G401 (cell line): ENCODE results near the gene KCNK6. TPM values are rescaled to one million over a fixed set of nuclear protein-coding genes. Genes with fewer than 3 reads are reported as not detected.

Source experiments
- DNase-seq: peaks from one replicate; pipeline ENCODE4 v3.0.0-alpha.2; 2015; ENCODE audit warnings: low spot score
- in situ Hi-C: cut with HindIII; loops from 2 replicates; pipeline ENCODE4 v1.10.0; 2016; ENCODE audit warnings: low sequenced_read_pairs, mixed read lengths
- total RNA-seq: library from RNA; depleted of rRNA; stranded (reverse); fragments of >200 nt; shearing (Covaris generic); gene quantifications from 2 replicates; pipeline ENCODE4 v1.2.3, GENCODE V29; 2014; rRNA removed

KCNK6 gene
- 1.2 and 1.4 TPM in 2 replicates for total RNA-seq

DNA sequence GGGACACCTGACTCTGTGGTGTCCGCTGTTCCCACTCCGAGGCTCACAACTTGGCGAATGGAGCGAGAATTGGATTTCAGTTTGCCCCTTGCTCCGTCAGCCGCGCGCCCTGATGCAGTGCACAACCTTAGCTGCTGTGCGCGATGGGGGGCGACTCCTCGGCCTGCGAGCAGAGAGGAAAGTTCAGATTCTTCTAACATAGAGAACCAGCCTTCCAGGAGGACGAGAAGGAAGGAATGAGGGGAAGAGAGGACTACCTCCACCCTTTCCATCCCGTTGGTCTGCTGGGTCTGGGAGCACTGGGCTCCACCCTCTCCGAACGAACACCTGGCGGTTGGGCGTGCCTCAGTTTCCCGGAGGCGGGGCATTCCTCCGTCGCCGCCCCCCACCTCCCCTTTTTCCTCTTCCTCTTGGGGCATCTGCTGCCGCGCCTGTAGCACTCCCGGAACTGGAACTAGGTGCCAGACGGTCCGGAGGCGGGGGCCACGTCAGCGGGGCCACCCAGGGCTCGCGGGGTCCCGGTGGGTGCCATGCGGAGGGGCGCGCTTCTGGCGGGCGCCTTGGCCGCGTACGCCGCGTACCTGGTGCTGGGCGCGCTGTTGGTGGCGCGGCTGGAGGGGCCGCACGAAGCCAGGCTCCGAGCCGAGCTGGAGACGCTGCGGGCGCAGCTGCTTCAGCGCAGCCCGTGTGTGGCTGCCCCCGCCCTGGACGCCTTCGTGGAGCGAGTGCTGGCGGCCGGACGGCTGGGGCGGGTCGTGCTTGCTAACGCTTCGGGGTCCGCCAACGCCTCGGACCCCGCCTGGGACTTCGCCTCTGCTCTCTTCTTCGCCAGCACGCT, at the start of gene KCNK6:
KCNK6 (plus strand) TSS at position 425 of the 838 bp plus-strand sequence; CDS start at position 531, 106 bp downstream.
- DNase-seq, result no peak
- in situ Hi-C loops, result no loop called here

DNA sequence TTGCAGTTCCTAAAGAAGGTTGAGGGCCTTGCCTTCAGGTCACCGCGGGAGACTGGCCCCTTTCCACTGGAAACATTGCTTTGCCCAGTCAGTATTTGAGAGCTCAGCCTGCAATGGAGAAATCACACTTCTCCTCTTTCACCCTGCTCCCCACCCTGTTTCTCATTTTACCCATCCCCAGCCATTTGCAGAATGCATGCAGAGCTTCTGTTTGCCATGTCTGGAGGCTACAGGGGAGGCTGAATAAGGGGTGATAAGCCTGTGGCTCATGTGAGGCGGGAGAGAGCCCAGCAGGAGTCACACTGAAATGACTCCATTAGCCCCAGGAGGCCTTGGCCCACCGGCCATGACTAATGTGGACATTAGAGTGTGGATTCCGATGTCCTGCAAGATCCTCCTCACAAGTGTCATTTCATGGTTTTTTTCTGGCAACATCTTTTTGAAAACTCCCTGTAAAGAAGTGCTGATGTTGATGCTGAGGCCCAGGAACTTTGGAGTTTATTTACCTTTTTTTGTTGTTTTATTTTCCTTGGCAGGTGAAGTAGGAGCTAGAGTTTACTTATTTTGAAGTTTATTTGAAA, 49.0 kb upstream of the KCNK6 start:
- DNase-seq, result no peak
- in situ Hi-C loops, result no loop called here

DNA sequence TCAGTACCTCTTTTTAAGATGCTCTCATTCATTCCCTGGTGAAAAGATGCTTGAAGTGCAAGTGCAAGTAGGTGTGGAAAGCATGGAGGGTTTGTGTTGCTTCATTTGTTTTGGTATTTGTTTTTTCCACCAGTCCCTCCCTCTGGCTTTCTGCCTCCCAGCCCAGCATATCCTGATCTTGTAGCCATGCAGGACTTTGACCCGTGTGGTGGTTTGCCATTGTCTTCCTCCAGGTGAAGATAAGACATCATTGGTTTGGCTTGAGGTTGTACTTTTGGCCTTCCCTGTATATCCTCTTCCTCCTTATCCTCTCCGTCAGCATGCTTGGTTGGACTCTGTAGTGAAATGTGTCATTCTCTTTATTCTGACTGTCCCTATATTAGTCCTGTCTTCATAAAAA, 46.1 kb upstream of the KCNK6 start:
- DNase-seq, result no peak
- in situ Hi-C loops, result no loop called here

DNA sequence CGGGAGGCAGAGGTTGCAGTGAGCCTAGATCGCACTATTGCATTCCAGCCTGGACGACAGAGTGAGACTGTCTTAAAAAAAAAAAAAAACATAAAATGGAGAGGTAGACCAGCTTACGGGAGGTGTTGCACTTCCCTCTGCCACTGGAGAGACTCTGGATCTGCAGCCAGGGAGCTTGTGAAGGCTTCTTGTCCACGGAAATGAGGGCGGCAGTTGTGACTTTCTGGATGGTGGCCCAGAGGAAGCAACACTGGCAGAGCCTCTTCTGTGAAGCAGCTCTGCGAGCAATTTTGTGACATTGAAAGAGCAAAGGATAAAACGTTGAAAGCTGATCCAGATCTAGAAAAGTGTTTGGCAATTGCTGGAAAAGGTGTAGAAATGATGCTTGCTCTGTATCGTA, 44.9 kb upstream of the KCNK6 start:
- DNase-seq, result peak; percentile 60
- in situ Hi-C loops, result no loop called here

DNA sequence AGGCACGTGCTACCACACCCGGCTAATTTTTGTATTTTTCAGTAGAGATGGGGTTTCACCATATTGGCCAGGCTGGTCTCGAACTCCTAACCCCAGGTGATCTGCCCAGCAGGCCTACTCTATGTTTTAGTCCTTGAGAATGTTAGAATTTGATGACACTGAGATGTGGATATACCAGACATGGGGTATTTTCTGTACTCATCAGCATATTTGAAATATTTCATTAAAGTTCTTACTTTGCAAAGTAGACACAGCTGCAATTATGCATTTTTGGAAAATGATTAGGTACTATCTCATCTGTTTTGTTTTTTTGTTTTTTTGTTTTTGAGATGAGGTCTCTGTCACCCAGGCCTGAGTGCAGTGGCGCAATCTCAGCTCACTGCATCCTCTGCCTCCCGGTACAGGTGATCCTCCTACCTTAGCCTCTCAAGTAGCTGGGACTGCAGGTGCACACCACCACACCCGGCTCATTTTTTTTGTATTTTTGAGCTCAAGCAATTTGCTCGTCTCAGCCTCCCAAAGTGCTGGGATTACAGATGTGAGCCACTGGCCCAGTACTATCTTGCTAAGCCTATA, 42.6 kb upstream of the KCNK6 start:
- DNase-seq, result no peak
- in situ Hi-C loops, result no loop called here

DNA sequence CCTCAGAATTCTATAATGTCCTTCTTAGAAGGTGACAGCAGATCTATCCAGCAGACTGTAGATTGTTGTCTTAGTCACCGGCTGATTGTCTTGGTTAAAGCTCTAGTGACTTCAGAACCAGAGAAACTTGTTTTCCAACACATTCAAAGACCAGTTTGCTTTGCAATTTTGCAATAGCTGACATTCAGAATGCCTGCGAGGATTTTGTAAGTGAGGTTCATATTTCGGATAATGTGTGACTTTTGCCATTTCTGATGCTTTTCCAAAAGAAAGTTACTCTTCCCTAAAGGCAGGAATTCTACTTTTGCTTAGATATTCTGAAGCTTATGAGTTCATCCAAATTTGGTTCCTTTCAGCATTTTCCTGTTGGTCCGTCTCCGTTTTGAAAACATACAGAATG, 42.1 kb upstream of the KCNK6 start:
- DNase-seq, result no peak
- in situ Hi-C loops, result no loop called here

DNA sequence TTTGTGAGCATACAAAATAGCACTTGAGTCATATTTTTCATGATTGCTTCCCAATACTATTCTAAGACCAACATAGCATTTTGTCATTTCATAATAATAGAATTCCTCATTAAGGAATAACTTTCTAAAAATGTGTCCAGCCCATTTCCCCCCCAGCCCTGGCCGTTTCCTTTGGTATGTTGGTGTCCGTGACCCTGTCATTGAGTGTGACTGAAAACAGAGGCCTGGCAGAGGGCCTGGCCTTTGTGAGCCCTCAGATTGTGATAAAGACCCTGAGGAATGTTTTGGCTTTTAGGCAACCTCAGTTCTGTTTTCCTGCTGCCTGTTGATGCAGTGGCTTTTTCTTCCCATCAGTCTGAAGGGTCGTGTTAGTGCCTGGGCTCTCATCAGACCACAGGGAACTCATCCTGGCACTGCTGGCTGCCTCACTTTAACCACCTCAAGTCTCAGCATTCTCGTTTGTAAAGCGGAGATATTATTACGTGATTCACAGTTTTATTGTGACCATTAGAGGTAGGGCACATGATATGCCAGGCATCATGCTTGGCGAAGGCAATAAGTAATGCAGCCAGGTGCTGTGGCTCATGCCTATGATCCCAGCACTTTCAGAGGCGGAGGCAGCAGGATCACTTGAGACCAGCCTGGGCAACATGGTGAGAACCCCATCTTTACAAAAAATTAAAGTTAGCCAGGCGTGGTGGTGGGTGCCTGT, 41.5 kb upstream of the KCNK6 start:
- no peak for DNase-seq
- in situ Hi-C loops, result no loop called here

DNA sequence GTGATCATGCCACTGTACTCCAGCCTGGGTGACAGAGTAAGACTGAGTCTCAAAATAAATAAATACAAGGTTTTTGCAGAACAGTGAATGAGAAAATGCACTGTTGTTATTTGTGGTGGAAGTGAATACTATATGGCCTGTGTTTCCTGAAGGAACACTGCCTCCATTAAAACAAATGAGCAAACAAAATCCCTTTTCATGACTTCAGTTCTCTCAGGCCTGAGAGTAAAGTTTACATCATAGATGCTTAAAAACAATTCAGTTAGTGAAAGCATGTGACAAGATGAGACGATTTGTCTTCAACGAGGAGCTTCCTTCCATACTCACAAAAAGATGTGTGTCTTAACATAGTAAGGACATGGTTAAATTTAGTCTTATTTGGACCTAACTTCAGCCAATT, 40.9 kb upstream of the KCNK6 start:
- no peak for DNase-seq
- in situ Hi-C loops, result no loop called here

DNA sequence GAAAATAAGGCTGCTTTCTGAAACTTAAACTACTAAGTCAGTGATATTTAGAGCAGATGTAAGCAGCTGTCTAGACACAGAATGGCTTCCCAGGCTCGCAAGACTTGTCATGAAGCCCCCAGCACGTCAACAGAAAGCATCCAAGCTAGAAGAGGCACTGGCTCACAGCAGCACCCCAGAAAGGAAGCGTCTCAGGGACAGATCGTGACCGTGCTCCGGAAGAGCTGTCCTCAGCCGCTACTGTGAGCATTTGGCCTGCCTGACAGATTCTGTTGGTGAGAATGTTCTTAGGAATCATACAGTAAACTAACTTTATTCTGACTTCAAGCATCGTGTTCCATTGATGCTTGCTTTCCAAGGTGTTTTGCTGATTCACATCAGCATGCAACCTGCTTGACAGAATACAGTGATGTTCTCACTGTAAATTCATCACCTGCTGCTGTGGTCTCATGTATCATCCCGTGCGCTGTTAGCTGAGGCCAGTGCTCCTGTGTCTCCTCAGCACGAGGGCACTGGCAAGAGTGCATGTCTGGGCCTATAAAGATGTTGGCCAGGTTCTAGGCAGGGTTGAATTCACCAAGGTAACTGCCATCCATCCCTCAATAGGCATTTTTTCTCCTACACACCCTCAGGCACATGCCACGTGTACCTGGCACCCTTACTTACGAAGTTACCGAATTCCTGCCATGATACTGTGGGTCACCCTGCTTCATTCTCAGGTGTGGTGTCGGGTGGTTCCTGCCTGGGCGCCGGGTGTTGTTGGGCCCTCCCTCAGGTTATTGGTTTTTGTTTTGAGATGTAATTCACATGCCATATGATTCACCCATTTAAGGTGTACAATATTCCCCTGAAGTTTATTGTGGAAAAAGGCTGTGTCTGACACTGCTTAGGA, 39.4 kb upstream of the KCNK6 start:
- in situ Hi-C loops, result no loop called here
- DNase-seq, result no peak

DNA sequence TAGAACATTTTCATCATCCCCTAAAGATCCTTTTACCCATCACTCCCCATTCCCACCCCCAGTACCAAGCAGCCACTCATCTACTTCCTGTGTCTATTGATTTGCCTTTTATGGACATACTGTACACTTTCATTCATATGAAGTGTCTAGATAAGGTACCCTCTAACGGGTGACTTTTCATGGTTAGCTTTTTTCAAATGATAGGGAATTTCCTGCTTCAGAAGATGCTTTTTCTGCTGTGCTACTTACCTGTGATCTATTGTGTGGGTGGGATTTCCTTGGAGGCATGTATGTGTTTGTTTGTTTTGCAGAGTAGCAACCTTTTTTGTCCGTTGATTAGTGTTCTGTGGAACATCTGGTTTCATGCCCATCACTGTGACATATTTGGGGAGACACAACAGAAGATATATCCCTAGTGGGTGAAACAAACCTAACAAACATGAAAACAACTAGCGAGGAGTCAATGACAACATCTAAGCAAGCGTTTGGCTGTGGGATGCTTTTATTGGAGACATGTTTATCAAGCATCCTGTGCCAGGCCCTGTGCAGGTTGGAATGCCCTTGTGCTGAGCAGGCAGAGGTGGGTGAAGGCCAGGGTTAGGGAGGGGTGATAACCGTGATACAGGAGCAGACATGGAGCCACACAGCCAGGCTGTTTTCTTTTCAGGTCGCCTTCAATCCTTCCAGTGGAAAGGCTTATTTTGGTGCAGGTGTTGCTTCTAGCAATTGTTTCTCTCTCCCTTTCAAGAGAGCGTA, 37.7 kb upstream of the KCNK6 start:
- DNase-seq, result no peak
- in situ Hi-C loops, result no loop called here

DNA sequence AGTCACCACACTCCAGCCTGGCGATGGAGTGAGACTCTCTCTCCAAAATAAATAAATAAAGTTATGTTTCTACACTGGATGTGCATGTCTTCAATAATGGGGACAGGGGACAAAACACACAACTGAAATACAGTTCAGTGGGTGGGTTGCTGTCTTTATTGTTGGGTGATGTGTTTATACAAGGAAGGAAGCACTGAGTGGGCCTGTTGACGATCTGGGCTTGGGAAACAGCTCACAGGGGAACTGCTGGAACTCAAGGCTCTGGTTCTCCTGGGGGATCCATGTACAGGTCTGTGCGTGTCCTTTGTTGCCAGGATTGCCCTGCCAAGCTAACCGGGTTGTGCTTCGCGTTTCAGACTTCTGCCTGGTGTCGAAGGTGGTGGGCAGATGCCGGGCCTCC, 36.4 kb upstream of the KCNK6 start:
- no peak for DNase-seq
- in situ Hi-C loops, result no loop called here

DNA sequence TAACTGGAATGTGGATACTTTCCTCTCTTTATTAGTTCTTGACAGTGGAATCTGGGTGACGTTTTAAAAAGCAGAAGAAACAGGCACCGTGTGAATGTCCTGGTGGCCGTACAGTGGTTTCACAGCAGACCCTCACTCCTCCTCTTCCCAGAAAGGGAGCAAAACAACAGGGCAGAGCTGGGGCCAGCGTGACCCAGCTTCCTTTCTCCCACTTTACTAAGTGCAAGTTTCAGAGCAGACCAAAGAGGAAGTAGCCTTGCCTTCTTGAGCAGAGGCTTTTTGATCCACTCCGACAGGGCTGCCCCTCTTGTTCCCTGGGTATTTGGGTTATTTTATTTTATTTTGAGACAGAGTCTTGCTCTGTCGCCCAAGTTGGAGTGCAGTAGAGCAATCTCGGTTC, 35.2 kb upstream of the KCNK6 start:
- no peak for DNase-seq
- in situ Hi-C loops, result no loop called here

DNA sequence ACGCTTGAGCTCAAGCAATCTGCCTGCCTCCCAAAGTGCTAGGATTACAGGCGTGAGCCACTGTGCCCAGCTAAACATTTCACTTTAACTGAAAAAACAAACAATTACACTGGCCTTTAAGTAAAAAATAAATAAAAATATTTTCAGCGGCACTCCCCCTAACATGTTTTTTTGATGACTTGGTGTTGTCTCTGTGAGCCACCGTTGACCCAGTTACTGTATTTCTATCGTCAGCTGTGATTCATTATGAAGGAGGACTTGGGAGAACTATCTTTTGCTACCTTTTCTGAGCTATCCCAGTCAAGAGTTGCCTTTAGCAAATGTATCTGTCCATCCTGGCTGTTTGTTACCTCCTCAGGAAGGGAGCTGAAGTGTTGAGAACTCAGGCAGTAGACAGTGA, 34.1 kb upstream of the KCNK6 start:
- DNase-seq, result no peak
- in situ Hi-C loops, result no loop called here

DNA sequence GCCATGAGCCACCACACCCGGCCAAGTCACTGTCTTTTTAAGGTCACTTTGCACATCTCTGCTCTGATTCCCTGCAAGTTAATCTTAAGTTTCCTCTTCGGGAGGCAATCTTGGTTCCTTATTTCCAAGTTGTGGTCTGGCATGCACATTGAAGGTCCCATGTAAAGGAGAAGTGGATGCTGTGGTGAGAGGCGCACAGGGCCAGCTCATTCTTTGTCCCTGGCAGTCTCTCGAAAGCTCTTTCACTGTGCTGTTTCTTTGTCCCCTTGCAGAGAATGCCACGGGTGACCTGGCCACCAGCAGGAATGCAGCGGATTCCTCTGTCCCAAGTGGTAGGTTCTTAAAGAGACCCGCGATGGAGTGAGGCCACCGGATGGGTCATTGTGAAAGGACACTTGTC, 32.0 kb upstream of the KCNK6 start:
- DNase-seq, result no peak
- in situ Hi-C loops, result no loop called here

DNA sequence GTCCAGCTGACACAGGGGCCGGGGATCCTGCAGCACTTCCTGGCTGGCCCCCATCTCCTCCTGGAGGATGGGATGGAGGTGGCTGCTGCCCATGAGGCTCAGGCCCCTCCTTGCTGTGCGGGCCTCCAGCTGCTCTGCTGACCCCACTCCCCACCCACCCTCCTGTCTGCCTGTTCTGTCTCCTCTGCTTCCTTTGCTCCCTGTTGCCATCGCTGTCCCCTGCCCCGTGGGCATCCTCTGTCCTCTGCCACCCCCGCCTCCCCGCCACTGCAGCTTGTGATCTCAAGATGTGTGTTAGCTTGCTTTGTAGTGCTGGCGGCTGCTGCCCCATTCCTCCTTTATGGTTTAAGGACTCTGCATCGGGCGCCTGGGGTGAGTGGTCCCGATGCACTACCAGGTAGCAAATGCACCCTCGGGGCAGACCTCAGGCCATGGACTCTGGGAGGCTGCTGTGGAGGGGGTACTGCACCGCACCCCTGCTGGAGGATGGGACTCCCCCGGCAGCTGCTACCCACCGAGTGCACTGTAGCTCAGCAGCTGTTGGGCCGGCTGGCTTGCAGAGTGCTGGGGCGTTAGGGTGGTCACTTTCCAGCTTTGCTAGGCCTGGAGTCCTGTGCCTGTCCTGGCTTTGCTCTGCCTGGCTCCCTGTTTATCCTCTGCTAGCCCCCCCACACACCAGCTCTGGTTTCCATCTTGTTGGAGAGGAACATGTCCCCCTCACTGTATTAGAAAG, 31.4 kb upstream of the KCNK6 start:
- in situ Hi-C loops, result no loop called here
- DNase-seq, result no peak

DNA sequence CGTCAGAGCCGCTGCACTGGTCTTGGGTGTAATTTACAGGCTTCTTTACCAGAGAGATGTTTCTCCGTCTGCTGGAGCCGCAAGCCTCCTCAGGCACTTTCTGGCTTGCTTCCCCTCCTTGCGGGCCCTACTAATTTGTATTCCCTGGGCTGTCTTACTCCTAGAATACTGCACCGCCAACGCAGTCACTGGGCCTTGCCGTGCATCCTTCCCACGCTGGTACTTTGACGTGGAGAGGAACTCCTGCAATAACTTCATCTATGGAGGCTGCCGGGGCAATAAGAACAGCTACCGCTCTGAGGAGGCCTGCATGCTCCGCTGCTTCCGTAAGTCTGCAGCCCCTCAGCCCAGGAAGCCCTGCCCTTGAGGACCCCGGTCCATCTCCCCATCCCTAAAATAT, 29.7 kb upstream of the KCNK6 start:
- no peak for DNase-seq
- in situ Hi-C loops, result no loop called here

DNA sequence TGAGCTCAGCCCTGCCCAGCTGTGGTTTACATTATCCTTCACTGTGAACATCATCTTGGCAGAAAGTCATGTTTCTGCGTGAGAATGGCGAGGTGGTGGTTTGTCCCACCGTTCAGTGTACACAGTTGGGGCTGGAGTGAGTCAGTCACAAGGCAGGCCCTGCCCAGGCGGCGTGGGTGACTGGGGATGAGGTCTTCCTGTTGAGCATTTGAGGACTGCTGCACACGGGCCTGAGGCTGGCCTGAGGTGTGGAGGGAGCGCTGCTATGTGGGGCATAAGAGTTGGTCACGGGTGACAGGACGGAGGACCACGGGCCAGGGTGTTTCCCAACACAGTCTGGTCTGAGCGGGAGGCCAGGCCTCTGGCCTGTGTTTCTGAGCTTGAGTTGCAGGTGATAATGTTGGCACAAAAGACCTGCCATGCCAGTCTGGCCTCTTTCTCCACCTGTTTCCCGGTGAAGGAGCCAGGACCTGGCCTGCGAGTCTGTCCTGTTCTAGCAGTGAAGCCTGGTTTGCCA, 29.0 kb upstream of the KCNK6 start:
- DNase-seq, result peak; percentile 82
- in situ Hi-C loops, result no loop called here

DNA sequence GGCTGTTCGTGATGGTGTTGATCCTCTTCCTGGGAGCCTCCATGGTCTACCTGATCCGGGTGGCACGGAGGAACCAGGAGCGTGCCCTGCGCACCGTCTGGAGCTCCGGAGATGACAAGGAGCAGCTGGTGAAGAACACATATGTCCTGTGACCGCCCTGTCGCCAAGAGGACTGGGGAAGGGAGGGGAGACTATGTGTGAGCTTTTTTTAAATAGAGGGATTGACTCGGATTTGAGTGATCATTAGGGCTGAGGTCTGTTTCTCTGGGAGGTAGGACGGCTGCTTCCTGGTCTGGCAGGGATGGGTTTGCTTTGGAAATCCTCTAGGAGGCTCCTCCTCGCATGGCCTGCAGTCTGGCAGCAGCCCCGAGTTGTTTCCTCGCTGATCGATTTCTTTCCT, 27.8 kb upstream of the KCNK6 start:
- in situ Hi-C loops, result no loop called here
- peak; percentile 23 for DNase-seq
